Lower leg skin (tissue), 4 donors: ENCODE measurements around the gene MAP3K3. TPM values are rescaled to one million over a fixed set of nuclear protein-coding genes. Genes with fewer than 3 reads are reported as not detected.

Source experiments
- DNase-seq, 2 donors: peaks; one replicate each; pipeline ENCODE4 v3.0.0-alpha.2; 2019; ENCODE audit warnings: low spot score in 2 of 2
- H3K4me3 ChIP-seq: fragments of 200-600 bp; sonication (generic); 2 replicates; pipeline ENCODE4 v1.5.1; 2017; ENCODE audit warnings: mild to moderate bottlenecking, low read depth; ENCODE audit not compliant: poor library complexity, severe bottlenecking
- POLR2A ChIP-seq, 2 donors: fragments of 450-650 bp; IDR thresholded peaks; one replicate each; pipeline ENCODE4 v1.6.1; 2016 to 2017; ENCODE audit warnings: antibody characterized with exemption in 2 of 2, mild to moderate bottlenecking in 1 of 2, moderate library complexity in 1 of 2
- WGBS, 2 donors: methylation state at CpG; one replicate each; pipeline ENCODE4 v1.1.5; 2018; 5-methylcytosine and 5-hydroxymethylcytosine counted together
- intact Hi-C: fragments of 100-400 bp; cut with DNase I; formaldehyde crosslinking; loops from one replicate; pipeline ENCODE4 v1.15.0; 2023; ENCODE audit warnings: low total_unique reads
- total RNA-seq, 4 donors: library from RNA; depleted of rRNA; stranded (reverse); fragments of >200 nt; gene quantifications; one replicate each; pipeline ENCODE4 v1.1.0, GENCODE V29; 2016
- TF ChIP-seq, protein P1 (sequence below), 3 donors: fragments of 450-650 bp; IDR thresholded peaks; one replicate each; pipeline ENCODE4 v1.5.1; 2016; ENCODE audit warnings: antibody characterized with exemption in 3 of 3, mild to moderate bottlenecking in 3 of 3, moderate library complexity in 2 of 3

Gene MAP3K3
- total RNA-seq, 4 donors from 2014 or later: 25.2 to 54.1 (median 39.6) TPM

- no peak for TF ChIP-seq POLR2A (IDR thresholded peaks at IDR 0.05)
- TF ChIP-seq, protein P1, sequence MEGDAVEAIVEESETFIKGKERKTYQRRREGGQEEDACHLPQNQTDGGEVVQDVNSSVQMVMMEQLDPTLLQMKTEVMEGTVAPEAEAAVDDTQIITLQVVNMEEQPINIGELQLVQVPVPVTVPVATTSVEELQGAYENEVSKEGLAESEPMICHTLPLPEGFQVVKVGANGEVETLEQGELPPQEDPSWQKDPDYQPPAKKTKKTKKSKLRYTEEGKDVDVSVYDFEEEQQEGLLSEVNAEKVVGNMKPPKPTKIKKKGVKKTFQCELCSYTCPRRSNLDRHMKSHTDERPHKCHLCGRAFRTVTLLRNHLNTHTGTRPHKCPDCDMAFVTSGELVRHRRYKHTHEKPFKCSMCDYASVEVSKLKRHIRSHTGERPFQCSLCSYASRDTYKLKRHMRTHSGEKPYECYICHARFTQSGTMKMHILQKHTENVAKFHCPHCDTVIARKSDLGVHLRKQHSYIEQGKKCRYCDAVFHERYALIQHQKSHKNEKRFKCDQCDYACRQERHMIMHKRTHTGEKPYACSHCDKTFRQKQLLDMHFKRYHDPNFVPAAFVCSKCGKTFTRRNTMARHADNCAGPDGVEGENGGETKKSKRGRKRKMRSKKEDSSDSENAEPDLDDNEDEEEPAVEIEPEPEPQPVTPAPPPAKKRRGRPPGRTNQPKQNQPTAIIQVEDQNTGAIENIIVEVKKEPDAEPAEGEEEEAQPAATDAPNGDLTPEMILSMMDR (IDR thresholded peaks at IDR 0.05): no peak
- no peak for DNase-seq
- no peak overlapping the region for H3K4me3 ChIP-seq
- WGBS, 2 donors: 40 to 88% methylated on average over 1 of the region's 1 CpG
- intact Hi-C loops: no loop called here
Observed at GRCh38 chr17:63658366-63658765, 36.1 kb downstream of the MAP3K3 start.

GRCh38 chr17:63659850-63660249, 37.6 kb downstream of the MAP3K3 start:
- 93 to 95% methylated on average over 3 of the region's 3 CpGs for WGBS, 2 donors
- TF ChIP-seq, protein P1 (IDR thresholded peaks at IDR 0.05): no peak
- TF ChIP-seq POLR2A (IDR thresholded peaks at IDR 0.05): no peak
- intact Hi-C loops: no loop called here
- H3K4me3 ChIP-seq: no peak overlapping the region
- DNase-seq: no peak

DNA sequence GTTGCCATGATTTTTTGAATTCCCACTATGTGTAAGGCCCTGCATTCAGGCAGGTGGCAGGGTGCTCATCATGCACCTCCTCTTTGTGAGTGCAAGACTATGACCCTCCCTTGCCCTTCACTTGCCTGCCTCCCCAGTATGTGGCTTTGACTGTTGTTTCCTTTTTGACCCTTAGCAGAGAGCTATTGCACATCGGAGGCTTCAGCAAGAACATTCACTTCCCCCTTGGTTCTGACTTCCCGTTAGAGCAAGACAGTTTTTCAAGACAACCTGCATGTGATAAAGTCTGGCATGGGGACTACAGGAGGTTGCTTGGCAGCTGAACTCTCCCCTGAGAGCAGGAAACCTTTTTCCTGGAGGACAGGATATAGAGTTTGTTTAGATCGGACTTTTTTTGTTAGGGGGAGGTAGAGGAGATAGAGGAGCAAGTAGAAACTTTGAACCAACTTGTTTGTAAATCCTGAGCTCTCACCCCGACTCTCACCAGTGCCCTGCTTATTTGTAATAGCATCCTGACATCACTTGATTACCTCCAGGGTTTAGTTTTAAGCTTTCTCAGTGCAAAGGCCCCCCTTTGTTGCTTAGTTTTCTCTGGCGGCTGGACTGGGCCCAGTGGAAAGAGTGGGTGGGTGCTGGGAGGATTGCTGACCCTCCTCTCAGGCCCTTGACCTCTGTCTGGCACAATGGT, 43.5 kb downstream of the MAP3K3 start:
- intact Hi-C loops: no loop called here
- TF ChIP-seq, protein P1 (IDR thresholded peaks at IDR 0.05): no peak
- no peak for TF ChIP-seq POLR2A (IDR thresholded peaks at IDR 0.05)
- no peak for DNase-seq
- no peak overlapping the region for H3K4me3 ChIP-seq
- WGBS, 2 donors: 66 to 68% methylated on average over 5 of the region's 5 CpGs

GRCh38 chr17:63672856-63673255, 50.6 kb downstream of the MAP3K3 start:
- no peak for DNase-seq
- H3K4me3 ChIP-seq: no peak overlapping the region
- WGBS, 2 donors: 85 to 90% methylated on average over 2 of the region's 2 CpGs
- intact Hi-C loops: no loop called here
- no peak for TF ChIP-seq POLR2A (IDR thresholded peaks at IDR 0.05)
- TF ChIP-seq, protein P1 (IDR thresholded peaks at IDR 0.05): no peak

DNA sequence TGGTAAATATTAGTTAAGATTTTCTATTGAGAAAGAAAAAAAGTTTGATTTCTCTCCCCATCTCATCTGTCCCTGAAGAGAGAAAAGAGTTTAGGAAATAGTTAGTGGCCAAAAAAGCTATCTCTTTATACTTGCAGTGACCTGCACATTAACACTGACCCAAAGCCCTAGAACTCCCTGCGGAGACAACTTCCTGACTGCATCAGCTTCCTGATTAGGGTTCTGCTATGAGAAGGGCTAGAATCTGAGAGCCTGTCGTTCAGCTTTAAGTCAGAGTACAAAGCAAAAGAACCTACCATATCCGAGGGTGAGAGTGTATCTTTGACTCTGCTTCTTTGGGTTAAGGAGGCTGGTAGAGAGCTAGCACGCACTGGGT, 53.0 kb downstream of the MAP3K3 start:
- 23 to 30% methylated on average over 4 of the region's 4 CpGs for WGBS, 2 donors
- no peak for DNase-seq
- TF ChIP-seq, protein P1 (IDR thresholded peaks at IDR 0.05): no peak
- TF ChIP-seq POLR2A (IDR thresholded peaks at IDR 0.05): no peak
- intact Hi-C loops: no loop called here
- H3K4me3 ChIP-seq: no peak overlapping the region
